ENCODE results near the gene IL34.

DNA sequence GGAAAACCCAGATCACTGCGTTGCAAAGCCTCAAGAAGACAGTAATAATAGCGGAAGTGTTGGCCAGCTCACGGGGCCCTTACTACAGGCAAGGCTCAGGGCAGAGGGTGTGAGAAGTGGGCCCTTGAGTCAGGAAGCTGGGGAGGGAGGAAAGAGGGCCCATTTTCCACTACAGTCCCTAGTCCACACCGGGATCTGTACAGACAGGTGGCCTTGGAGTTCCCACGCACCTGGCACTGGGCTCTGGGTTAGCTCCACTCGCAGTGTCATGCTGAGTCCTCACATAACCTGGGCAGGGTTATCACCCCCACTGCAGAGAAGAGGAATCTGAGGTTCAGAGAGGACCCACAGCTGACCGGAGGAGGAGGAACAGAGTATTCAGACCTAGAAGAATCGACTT, 56.3 kb downstream of the IL34 start:
- no peak for TF ChIP-seq CTCF (IDR thresholded peaks at IDR 0.05)
- TF ChIP-seq POLR2A (IDR thresholded peaks at IDR 0.05), result no peak
